Mammary epithelial cell (primary cell): ENCODE measurements around the gene TMEM182.

ENCODE experiments used
- CTCF ChIP-seq, 2 donors: IDR thresholded peaks in 1 of 2; conservative IDR thresholded peaks in 1 of 2; 2 replicates each; pipeline ENCODE4 v1.5.1; 2011 to 2012; ENCODE audit warnings: inconsistent platforms in 2 of 2, low read length in 2 of 2, mild to moderate bottlenecking in 2 of 2, control low read depth in 1 of 2, low read depth in 1 of 2; ENCODE audit not compliant: insufficient read depth in 1 of 2; ENCODE audit errors: extremely low read depth in 1 of 2
- EZH2 ChIP-seq: IDR thresholded peaks from 2 replicates; pipeline ENCODE4 v1.6.1; 2012; ENCODE audit warnings: low read length, inconsistent platforms, borderline replicate concordance

GRCh38 chr2:102773149-102773705 is 11.4 kb downstream of the TMEM182 start:
- TF ChIP-seq CTCF (conservative IDR thresholded peaks at IDR 0.05 in 1 of 2, IDR thresholded peaks at IDR 0.05 in 1 of 2; ENCODE audit: extremely low read depth in 1 of 2, insufficient read depth in 1 of 2, low read depth in 1 of 2, low read length in 2 of 2) (no peak), EZH2 (no peak)
